ENCODE data around the gene TRAPPC3L. TPM values are rescaled to one million over a fixed set of nuclear protein-coding genes. Genes with fewer than 3 reads are reported as not detected.

The TRAPPC3L gene
- total and polyA plus RNA-seq, 9 of the 15 experiments (the other 6 are each of a cell fraction or from before 2014, with no cell fraction given): not detected

DNA sequence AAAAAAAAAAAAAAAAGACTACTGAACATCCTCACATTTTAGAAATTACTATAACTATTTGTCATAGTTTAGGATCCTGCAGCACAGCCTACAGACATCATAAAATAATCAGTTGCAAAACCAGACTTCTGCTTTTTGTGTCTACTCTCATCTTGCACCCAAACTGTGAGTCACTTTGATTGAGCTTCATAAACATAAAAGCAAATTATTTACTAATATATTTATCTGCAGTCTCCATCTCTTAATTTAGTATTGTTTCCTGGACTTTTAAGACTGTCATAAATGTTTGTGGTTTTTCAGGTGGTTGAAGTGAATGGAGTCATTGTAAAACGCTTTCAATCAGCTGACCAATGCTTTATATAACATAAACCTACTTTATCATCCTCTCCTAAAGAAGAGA, 99.1 kb downstream of the TRAPPC3L start:
- POLR2A ChIA-PET: no interaction called here
- H3K9me3 ChIP-seq (replicated peaks; ENCODE audit: control insufficient read depth, insufficient read depth, low read depth, low read length): no peaks in the 10 kb centered on the region
- H2AFZ ChIP-seq (ENCODE audit: low read depth, low read length): no peak overlapping the region
- TF ChIP-seq SPI1 (IDR thresholded peaks at IDR 0.05; ENCODE audit: borderline replicate concordance, low read depth, low read length) (peak; percentile 40; the same call in 1 of the 2 replicates), SP1 (CRISPR knock-in tag; IDR thresholded peaks at IDR 0.05) (no peak), SMARCE1 (IDR thresholded peaks at IDR 0.05) (no peak), NFYB (IDR thresholded peaks at IDR 0.05; ENCODE audit: extremely low read depth, insufficient read length) (no peak)
- DNase-seq (ENCODE audit: extremely low read depth in 1 of 4, low spot score in 3 of 4) (no peak), FAIRE-seq (no peak), ATAC-seq (no peak)
- H3K79me2 ChIP-seq (ENCODE audit: control insufficient read depth, insufficient read depth, low read length): no peaks in the 10 kb centered on the region
- H3K36me3 ChIP-seq (ENCODE audit: control insufficient read depth, insufficient read depth, low read length): no peaks in the 10 kb centered on the region
- 10% methylated on average over 1 of the region's 1 CpG for WGBS (ENCODE audit: insufficient coverage, low coverage, missing lambda C conversion rate)
- H3K27me3 ChIP-seq (ENCODE audit: control insufficient read depth in 2 of 2, insufficient read depth in 2 of 2, low read length in 2 of 2): no peaks in the 10 kb centered on the region
- H3K27ac ChIP-seq (ENCODE audit: extremely low read depth, low read depth, low read length): no peak overlapping the region
- H4K20me1 ChIP-seq (replicated peaks; ENCODE audit: control insufficient read depth, insufficient read depth, low read length): no peaks in the 10 kb centered on the region
- H3K4me1 ChIP-seq (replicated peaks in 1 of 2; ENCODE audit: control insufficient read depth in 2 of 2, insufficient read depth in 2 of 2, low read length in 2 of 2): peaks cover 0 to 7% of the 10 kb centered on the region in 2 experiments; a peak in 2 of 5 replicates
- no TSS peak for BruUV-seq (replicated peaks)
- no peak overlapping the region for H3K4me3 ChIP-seq
- H3K4me2 ChIP-seq (ENCODE audit: insufficient read depth, low read length): no peak overlapping the region
- H3K9ac ChIP-seq (ENCODE audit: insufficient read depth in 1 of 2, low read depth in 2 of 2, low read length in 2 of 2): no peak overlapping the region
- in situ Hi-C loops (cut with MboI) (no loop called here), intact Hi-C loops (cut with micrococcal nuclease) (no loop called here)
- CTCF ChIA-PET (ENCODE audit: low intra/inter-chr PET ratio): no interaction called here
- H3K9me1 ChIP-seq (ENCODE audit: control insufficient read depth, insufficient read depth, low read length): no peaks in the 10 kb centered on the region

DNA sequence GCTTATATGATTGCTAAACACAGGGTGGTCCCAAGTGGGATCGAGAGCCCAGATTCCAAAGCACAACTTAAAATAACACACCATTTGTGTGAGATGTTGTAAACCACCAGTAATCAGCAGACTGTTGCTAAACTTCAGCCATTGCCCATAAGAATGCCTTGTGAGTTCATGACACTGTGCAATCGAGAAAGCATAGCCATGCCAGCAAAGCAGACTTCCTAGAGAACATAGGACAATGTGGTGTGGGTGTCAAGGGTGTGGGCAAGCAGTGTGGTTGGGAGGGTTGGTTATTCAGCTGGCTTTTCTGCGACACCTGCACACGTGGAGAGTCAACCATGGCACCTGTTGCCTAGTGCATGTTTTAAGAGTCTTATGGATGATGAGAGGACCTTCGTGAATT, 100.4 kb downstream of the TRAPPC3L start:
- WGBS (ENCODE audit: insufficient coverage, low coverage, missing lambda C conversion rate): 10% methylated on average over 5 of the region's 5 CpGs
- ATAC-seq (no peak), DNase-seq (ENCODE audit: extremely low read depth in 1 of 4, low spot score in 3 of 4) (no peak), FAIRE-seq (no peak)
- H3K36me3 ChIP-seq (ENCODE audit: control insufficient read depth, insufficient read depth, low read length): no peaks in the 10 kb centered on the region
- no peak overlapping the region for H3K4me3 ChIP-seq
- no peaks in the 10 kb centered on the region for H4K20me1 ChIP-seq (replicated peaks; ENCODE audit: control insufficient read depth, insufficient read depth, low read length)
- CTCF ChIA-PET (ENCODE audit: low intra/inter-chr PET ratio): no interaction called here
- no peaks in the 10 kb centered on the region; a peak in 1 of 5 replicates for H3K4me1 ChIP-seq (replicated peaks in 1 of 2; ENCODE audit: control insufficient read depth in 2 of 2, insufficient read depth in 2 of 2, low read length in 2 of 2)
- H3K4me2 ChIP-seq (ENCODE audit: insufficient read depth, low read length): no peak overlapping the region
- TF ChIP-seq MBD2 (IDR thresholded peaks at IDR 0.05; ENCODE audit: borderline replicate concordance, low read depth) (no peak), VEZF1 (CRISPR knock-in tag; IDR thresholded peaks at IDR 0.05) (no peak), ZNF274 (IDR thresholded peaks at IDR 0.05; ENCODE audit: borderline replicate concordance, low read depth, low read length) (no peak), ZNF324 (CRISPR knock-in tag; IDR thresholded peaks at IDR 0.05) (no peak), ZFPM2 (CRISPR knock-in tag; IDR thresholded peaks at IDR 0.05) (no peak), HNRNPH1 (optimal IDR thresholded peaks at IDR 0.05; ENCODE audit: low read depth, low read length) (no peak)
- no peaks in the 10 kb centered on the region for H3K79me2 ChIP-seq (ENCODE audit: control insufficient read depth, insufficient read depth, low read length)
- POLR2A ChIA-PET: interaction anchor here (0.7 to 1.3 kb wide), 2 partner anchors 14 to 92 kb away, joined by 4 to 5 read pairs; no protein-coding TSS in a partner anchor
- H3K9ac ChIP-seq (ENCODE audit: insufficient read depth in 1 of 2, low read depth in 2 of 2, low read length in 2 of 2): no peak overlapping the region
- H3K9me1 ChIP-seq (ENCODE audit: control insufficient read depth, insufficient read depth, low read length): no peaks in the 10 kb centered on the region
- no peak overlapping the region for H3K27ac ChIP-seq (ENCODE audit: extremely low read depth, low read depth, low read length)
- intact Hi-C loops (cut with micrococcal nuclease) (no loop called here), in situ Hi-C loops (cut with MboI) (no loop called here)
- H3K9me3 ChIP-seq (replicated peaks; ENCODE audit: control insufficient read depth, insufficient read depth, low read depth, low read length): no peaks in the 10 kb centered on the region
- 0 out of 2 replicates have a peak overlapping the region, but pooled peaks have one; percentile 7 for H2AFZ ChIP-seq (ENCODE audit: low read depth, low read length)
- H3K27me3 ChIP-seq (ENCODE audit: control insufficient read depth in 2 of 2, insufficient read depth in 2 of 2, low read length in 2 of 2): no peaks in the 10 kb centered on the region
- BruUV-seq (replicated peaks): no TSS peak
